ENCODE results near the gene PLD6.
"Not testable (repeated sequence)": the region's sequence is repeated elsewhere in the genome, so short reads cannot be mapped to it uniquely, and the experiment has no call there.

The PLD6 gene

GRCh38 chr17:17186051-17186450 lies 20.1 kb downstream of the PLD6 start:
- Histone ChIP-seq H3K4me3 (IDR thresholded peaks at IDR 0.05; ENCODE audit: insufficient read depth, low read depth, low read length) (no peak overlapping the region), H3K27ac (no peak overlapping the region), H4K20me1 (ENCODE audit: insufficient read depth) (no peaks in the 10 kb centered on the region), H3K79me2 (ENCODE audit: insufficient read depth, low read depth) (no peaks in the 10 kb centered on the region), H2AFZ (ENCODE audit: low read depth) (no peak overlapping the region), H3K4me2 (no peak overlapping the region), H3K36me3 (ENCODE audit: insufficient read depth) (no peaks in the 10 kb centered on the region), H3K9ac (no peak overlapping the region), H3K4me1 (ENCODE audit: low read depth, poor library complexity, severe bottlenecking) (peaks cover 19% of the 10 kb centered on the region), H3K27me3 (ENCODE audit: insufficient read depth, low read depth) (no peaks in the 10 kb centered on the region)
- TF ChIP-seq, protein P1, sequence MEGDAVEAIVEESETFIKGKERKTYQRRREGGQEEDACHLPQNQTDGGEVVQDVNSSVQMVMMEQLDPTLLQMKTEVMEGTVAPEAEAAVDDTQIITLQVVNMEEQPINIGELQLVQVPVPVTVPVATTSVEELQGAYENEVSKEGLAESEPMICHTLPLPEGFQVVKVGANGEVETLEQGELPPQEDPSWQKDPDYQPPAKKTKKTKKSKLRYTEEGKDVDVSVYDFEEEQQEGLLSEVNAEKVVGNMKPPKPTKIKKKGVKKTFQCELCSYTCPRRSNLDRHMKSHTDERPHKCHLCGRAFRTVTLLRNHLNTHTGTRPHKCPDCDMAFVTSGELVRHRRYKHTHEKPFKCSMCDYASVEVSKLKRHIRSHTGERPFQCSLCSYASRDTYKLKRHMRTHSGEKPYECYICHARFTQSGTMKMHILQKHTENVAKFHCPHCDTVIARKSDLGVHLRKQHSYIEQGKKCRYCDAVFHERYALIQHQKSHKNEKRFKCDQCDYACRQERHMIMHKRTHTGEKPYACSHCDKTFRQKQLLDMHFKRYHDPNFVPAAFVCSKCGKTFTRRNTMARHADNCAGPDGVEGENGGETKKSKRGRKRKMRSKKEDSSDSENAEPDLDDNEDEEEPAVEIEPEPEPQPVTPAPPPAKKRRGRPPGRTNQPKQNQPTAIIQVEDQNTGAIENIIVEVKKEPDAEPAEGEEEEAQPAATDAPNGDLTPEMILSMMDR (conservative IDR thresholded peaks at IDR 0.05; ENCODE audit: low read depth, low read length), result no peak

DNA sequence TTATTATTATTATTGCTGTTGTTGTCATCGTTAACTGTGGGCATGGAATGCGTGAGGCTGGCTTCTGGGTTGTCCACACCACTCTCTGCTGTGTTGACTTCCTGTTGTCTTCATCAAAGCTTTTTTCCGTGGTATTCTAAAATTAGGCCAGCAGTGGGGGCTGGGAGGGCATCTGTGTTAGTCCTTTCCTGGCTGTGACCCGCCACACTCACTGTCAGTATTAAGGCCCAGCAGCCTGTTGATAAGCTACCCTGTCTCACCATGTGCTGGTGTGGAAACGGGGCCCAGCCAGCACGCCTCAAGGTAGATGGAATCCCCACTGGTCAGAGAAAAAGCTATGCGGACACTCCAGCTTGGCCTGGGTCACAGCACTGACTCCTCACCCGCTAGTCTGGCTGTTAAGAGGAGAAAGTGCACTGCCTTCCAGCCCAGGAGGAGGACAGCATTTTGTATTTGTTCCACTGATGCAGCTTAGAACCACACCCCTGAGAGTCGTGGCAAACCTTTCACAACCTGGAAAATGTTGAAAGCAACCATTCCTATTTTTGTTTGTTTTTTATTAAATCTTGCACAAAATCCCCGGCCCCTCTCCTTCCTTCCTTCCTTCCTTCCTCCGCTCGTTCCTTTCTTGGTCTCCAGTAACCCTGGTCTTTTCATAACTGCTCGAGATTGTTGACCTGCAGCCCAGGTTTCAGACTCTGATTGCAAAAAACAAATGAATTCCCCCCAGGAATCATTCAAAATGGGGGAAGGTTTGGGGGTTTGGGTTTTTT lies 21.0 kb downstream of the PLD6 start:
- H2AFZ ChIP-seq (ENCODE audit: low read depth); H3K9ac ChIP-seq; H3K27me3 ChIP-seq (ENCODE audit: insufficient read depth, low read depth); H3K4me2 ChIP-seq; H3K27ac ChIP-seq; H3K36me3 ChIP-seq (ENCODE audit: insufficient read depth); H4K20me1 ChIP-seq (ENCODE audit: insufficient read depth); H3K4me3 ChIP-seq (IDR thresholded peaks at IDR 0.05; ENCODE audit: insufficient read depth, low read depth, low read length); H3K79me2 ChIP-seq (ENCODE audit: insufficient read depth, low read depth): not testable (repeated sequence)
- H3K4me1 ChIP-seq (ENCODE audit: low read depth, poor library complexity, severe bottlenecking), result peaks cover 19% of the 10 kb centered on the region

DNA sequence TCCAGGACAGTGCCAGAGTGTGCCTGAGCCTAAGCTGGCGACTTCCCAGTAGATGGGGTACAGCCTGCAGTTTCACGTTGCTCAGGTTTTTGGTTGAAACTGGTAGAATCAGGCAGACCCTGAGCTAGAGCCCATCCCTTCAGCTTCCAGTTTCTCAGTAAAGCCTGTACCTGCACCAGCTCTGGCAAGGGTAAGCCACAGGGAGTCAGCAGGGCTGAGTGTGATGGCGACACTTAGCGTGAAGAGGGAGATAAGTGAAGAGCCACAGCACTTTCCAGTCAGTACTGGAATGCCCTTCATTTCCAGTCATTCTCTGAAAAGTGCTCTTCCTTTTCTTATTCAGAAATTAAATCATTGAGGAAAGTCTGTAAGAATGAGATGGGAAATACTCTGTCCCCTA lies 22.4 kb downstream of the PLD6 start:
- H4K20me1 ChIP-seq (ENCODE audit: insufficient read depth), result no peaks in the 10 kb centered on the region
- no peaks in the 10 kb centered on the region for H3K79me2 ChIP-seq (ENCODE audit: insufficient read depth, low read depth)
- no peak overlapping the region for H3K27ac ChIP-seq
- TF ChIP-seq, protein P1 (conservative IDR thresholded peaks at IDR 0.05; ENCODE audit: low read depth, low read length), result no peak
- H3K4me1 ChIP-seq (ENCODE audit: low read depth, poor library complexity, severe bottlenecking), result peaks cover 19% of the 10 kb centered on the region
- H3K9ac ChIP-seq, result no peak overlapping the region
- no peaks in the 10 kb centered on the region for H3K27me3 ChIP-seq (ENCODE audit: insufficient read depth, low read depth)
- H3K4me3 ChIP-seq (IDR thresholded peaks at IDR 0.05; ENCODE audit: insufficient read depth, low read depth, low read length), result no peak overlapping the region
- no peaks in the 10 kb centered on the region for H3K36me3 ChIP-seq (ENCODE audit: insufficient read depth)
- H2AFZ ChIP-seq (ENCODE audit: low read depth), result no peak overlapping the region
- no peak overlapping the region for H3K4me2 ChIP-seq

- TF ChIP-seq, protein P1 (conservative IDR thresholded peaks at IDR 0.05; ENCODE audit: low read depth, low read length), result no peak
- Histone ChIP-seq H3K4me1 (ENCODE audit: low read depth, poor library complexity, severe bottlenecking) (peaks cover 19% of the 10 kb centered on the region), H4K20me1 (ENCODE audit: insufficient read depth) (no peaks in the 10 kb centered on the region), H3K4me2 (no peak overlapping the region), H3K27me3 (ENCODE audit: insufficient read depth, low read depth) (no peaks in the 10 kb centered on the region), H3K4me3 (IDR thresholded peaks at IDR 0.05; ENCODE audit: insufficient read depth, low read depth, low read length) (no peak overlapping the region), H3K79me2 (ENCODE audit: insufficient read depth, low read depth) (no peaks in the 10 kb centered on the region), H2AFZ (ENCODE audit: low read depth) (no peak overlapping the region), H3K27ac (no peak overlapping the region), H3K36me3 (ENCODE audit: insufficient read depth) (no peaks in the 10 kb centered on the region), H3K9ac (no peak overlapping the region)
Observed at GRCh38 chr17:17182598-17183136, 23.5 kb downstream of the PLD6 start.
